GM18526 (cell line): ENCODE data around the gene RBM24.

Source experiments
- POLR2A ChIP-seq: IDR thresholded peaks from 3 replicates; pipeline ENCODE4 v1.6.1; 2011; ENCODE audit not compliant: insufficient read length; ENCODE audit errors: extremely low read depth

The RBM24 gene

DNA sequence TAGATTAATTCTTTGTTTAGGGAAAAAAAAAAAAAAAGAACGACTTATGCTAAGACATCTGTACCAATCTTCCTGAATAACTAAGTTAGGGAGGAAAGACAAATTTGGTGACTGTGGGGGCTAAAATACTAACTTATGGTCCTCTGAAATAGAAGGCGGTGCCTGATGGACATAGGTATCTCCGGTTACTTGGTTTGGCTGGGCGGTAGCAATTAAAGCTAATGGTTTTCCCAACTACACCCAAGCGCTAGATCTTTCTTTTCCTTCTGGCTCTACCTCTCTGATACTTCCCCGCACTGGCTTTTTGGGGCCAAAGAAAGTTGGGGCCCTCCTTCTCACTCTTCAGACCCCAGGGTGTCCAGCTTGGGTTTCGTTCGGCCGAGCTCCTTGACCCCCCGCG is 1.0 kb upstream of the RBM24 start:
- no peak for TF ChIP-seq POLR2A

- no peak for TF ChIP-seq POLR2A
Measured at GRCh38 chr6:17280552-17281090, 540 bp upstream of the RBM24 start.

GRCh38 chr6:17281497-17282481 is 628 bp downstream of the RBM24 start:
- no peak for TF ChIP-seq POLR2A

GRCh38 chr6:17283074-17283473 is 1.9 kb downstream of the RBM24 start:
- TF ChIP-seq POLR2A = no peak

DNA sequence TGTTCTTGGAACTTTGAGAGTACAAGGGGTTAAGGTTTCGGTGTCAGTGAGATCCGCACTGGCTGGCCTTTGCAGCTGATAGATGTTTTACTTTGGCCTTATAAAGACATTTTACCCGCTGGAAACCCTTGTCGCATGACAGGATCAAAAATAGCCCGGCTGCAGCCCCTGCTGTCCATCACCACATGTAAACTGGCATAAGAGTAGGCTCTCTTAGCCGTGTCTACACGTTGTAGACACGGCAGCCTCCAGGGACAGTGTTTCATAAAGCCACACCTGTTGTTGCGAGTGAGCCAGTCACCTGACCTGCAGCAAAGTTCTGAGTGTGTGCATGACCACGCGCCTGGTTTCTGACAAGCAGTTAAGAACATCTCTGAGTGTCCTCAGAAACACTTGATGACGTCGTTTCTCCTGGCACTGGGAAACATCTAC is 8.5 kb downstream of the RBM24 start:
- no peak for TF ChIP-seq POLR2A

GRCh38 chr6:17291778-17292177 is 10.6 kb downstream of the RBM24 start:
- TF ChIP-seq POLR2A = no peak

- no peak for TF ChIP-seq POLR2A
Measured at GRCh38 chr6:17292600-17293133, 11.5 kb downstream of the RBM24 start.

DNA sequence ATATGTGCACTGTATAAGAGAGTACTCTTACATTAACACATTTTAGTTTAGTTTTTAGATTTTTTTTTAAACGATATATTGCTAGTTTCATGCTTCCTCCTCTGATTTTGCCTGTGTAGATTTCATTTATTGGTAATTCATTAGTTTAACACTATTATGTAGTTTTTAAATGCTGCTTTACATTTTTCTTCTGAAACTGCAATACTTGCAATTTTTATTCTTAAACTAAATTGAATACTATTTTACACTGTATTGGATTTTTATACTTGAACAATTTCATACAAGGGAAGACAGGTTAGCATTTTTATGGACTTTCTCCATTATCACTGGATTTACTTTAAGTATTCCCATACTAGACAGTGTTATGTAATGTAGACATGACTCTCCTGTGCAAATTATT is 12.2 kb downstream of the RBM24 start:
- TF ChIP-seq POLR2A = no peak

DNA sequence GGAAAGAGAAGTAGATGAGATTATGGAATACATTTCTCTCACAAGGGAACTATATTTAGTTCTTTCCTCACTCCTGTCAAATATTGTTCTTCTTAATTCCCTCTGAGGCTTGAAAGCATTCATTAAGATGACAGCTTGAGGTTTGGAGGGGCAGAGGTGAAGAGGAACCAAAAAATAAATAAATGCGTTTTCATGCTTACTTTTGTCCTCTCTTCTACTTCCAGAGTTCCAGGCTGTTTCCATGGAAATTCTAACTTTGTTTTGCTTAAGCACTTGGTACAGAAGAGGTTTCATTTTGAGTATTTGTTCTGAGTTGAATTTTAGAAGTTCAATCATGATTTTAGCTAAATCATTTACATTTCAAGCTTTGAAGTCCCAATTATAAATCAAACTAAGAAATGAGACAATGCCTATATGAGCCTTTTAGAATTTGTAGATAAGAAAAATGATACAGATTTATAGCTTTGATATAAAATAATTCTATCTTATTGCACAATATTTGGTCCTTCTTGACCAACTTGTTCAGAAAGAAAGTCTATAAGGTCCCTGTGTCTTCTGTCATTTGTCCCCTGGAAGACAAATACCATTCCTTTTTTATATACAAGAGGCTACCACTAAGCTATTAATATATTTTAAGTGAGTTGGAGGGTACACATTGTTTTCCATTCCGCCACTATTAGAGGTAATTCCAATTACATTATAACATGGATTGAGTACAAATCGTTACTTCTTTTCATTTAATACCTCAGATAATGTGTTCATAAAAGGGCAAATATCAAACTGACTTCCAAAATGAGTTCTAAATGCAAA is 16.3 kb downstream of the RBM24 start:
- no peak for TF ChIP-seq POLR2A

- TF ChIP-seq POLR2A = no peak
Measured at GRCh38 chr6:17298257-17298656, 17.1 kb downstream of the RBM24 start.

DNA sequence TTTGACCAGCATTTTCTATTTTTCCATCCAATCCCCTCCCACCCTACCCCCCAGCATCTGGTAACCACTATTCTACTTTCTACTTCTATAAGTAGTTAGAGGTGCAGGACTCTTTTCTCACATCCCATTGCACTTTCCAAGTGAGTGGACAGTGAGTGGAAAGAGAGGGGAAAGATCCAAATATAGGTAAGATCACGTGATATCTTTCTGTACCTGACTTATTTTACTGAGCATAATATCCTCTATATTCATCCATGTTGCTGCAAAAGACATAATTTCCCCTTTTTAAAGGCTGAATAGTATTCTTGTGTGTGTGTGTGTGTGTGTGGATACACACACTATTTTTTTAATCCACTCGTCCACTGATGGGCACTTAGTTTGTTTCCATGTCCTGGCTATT is 18.1 kb downstream of the RBM24 start:
- no peak for TF ChIP-seq POLR2A

DNA sequence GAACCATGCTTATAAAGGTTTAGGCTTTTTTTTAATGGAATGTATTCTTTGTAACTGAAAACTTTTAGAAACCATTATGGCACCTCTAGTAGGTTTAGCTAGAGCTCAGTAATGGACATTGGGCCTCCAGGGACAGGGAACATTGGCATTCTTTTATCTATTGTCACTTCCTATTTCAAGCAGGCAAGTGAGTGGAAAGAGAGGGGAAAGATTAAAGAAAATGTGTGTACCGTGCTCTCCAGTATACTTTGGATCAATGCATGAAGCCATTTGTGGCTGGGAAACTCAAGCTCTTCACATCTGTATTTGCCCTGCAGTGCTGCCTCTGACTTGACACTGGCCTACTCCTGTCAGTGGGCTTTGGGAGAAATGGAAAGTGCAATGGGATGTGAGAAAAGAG is 18.6 kb downstream of the RBM24 start:
- TF ChIP-seq POLR2A = no peak

GRCh38 chr6:17300637-17301036 is 19.5 kb downstream of the RBM24 start:
- TF ChIP-seq POLR2A = no peak

GRCh38 chr6:17303444-17303843 is 22.3 kb downstream of the RBM24 start:
- no peak for TF ChIP-seq POLR2A

DNA sequence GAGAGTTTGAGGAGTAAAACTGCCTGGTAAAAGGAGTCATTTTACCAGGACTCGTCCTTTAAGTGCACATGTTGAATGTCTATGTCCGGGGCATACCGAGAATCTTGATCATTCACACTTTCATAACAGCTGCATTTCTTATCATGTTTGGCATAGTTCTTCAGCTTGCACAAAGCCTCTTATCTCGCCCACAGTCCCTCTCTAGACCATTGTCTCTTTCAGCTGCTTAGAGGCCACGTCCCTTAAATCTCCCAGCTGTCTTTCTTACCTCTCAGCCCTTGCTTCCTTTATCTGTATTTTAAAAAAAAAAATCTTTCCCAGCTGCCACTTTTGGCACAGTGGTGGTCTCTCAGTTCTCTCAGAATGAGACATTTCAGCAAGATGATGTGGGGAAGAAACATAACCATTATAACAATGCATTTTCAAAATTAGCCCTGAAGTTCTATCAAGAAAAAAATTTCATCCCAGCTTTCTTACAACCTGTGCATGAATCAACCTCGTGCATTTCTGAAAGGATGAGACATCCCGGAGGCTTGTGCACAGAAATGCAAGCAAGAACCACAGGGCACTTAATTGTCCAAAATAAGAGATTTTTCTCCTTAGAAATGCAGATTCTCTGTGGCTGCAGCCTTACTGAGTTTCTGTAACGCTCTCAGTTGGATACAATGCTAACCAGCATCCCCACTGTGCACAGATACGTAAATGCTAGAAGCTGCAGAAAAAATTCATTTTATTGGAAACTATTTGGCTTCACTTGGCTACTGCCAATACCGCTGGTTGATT is 24.2 kb downstream of the RBM24 start:
- no peak for TF ChIP-seq POLR2A

- TF ChIP-seq POLR2A = no peak
Measured at GRCh38 chr6:17311595-17312311, 30.6 kb downstream of the RBM24 start.
